H1 (cell line): ENCODE measurements around the gene SUB1. TPM values are rescaled to one million over a fixed set of nuclear protein-coding genes. Genes with fewer than 3 reads are reported as not detected.

ENCODE experiments used
- SP4 ChIP-seq: IDR thresholded peaks from 2 replicates; pipeline ENCODE4 v1.6.1; 2012; ENCODE audit warnings: low read length, inconsistent platforms
- polyA plus RNA-seq, 7 experiments: library from polyadenylated mRNA; depleted of rRNA in 3 of 7; stranded (reverse) in 5 of 7; unstranded in 2 of 7; fragments of >200 nt in 5 of 7; fragments of 200-250 nt in 2 of 7; gene quantifications; 1 replicate in 5 of 7; 2 replicates in 1 of 7; 4 replicates in 1 of 7; pipeline versions ENCODE4 v1.2.1 to v1.2.3, GENCODE V29; 2011 to 2013; ENCODE audit warnings: missing spikeins in 2 of 7, mixed read lengths in 2 of 7
- total RNA-seq: library from RNA; stranded (reverse); fragmentation: NEBNext Ultra II Directional; extraction: Animal tissue kit (Norgen Biotek cat#: 25700); gene quantifications from 2 replicates; pipeline ENCODE4 v1.2.1, GENCODE V29; 2021
- TF ChIP-seq, protein P1 (sequence below): fragments of 300-600 bp; sonication (generic); IDR thresholded peaks from 2 replicates; pipeline ENCODE4 v1.7.1; 2012; ENCODE audit warnings: low read length, moderate library complexity, mild to moderate bottlenecking, inconsistent platforms; ENCODE audit not compliant: insufficient replicate concordance

Gene SUB1
- total and polyA plus RNA-seq, 2 of the 8 experiments (the other 6 are each of a cell fraction or from before 2014, with no cell fraction given) = 83.9 to 325 TPM

DNA sequence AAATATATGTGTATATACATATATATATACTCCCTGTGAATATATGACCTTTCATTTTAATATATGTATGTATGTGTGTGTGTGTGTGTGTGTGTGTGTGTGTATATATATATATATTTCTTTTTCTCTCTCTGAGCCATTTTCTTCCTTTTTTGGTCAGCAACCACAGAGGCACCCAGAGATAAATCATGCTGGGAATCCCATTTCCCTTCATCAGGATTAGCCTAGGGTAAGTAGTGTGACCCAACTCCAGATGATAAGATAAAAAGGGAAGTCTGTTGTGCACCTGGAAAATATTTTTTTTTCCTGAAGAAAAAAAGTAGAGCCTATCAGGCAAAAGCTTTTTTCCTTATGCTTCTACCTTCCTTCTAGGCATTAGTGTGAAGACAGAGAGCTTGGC, 25.4 kb upstream of the SUB1 start (continued):
- TF ChIP-seq, protein P1, sequence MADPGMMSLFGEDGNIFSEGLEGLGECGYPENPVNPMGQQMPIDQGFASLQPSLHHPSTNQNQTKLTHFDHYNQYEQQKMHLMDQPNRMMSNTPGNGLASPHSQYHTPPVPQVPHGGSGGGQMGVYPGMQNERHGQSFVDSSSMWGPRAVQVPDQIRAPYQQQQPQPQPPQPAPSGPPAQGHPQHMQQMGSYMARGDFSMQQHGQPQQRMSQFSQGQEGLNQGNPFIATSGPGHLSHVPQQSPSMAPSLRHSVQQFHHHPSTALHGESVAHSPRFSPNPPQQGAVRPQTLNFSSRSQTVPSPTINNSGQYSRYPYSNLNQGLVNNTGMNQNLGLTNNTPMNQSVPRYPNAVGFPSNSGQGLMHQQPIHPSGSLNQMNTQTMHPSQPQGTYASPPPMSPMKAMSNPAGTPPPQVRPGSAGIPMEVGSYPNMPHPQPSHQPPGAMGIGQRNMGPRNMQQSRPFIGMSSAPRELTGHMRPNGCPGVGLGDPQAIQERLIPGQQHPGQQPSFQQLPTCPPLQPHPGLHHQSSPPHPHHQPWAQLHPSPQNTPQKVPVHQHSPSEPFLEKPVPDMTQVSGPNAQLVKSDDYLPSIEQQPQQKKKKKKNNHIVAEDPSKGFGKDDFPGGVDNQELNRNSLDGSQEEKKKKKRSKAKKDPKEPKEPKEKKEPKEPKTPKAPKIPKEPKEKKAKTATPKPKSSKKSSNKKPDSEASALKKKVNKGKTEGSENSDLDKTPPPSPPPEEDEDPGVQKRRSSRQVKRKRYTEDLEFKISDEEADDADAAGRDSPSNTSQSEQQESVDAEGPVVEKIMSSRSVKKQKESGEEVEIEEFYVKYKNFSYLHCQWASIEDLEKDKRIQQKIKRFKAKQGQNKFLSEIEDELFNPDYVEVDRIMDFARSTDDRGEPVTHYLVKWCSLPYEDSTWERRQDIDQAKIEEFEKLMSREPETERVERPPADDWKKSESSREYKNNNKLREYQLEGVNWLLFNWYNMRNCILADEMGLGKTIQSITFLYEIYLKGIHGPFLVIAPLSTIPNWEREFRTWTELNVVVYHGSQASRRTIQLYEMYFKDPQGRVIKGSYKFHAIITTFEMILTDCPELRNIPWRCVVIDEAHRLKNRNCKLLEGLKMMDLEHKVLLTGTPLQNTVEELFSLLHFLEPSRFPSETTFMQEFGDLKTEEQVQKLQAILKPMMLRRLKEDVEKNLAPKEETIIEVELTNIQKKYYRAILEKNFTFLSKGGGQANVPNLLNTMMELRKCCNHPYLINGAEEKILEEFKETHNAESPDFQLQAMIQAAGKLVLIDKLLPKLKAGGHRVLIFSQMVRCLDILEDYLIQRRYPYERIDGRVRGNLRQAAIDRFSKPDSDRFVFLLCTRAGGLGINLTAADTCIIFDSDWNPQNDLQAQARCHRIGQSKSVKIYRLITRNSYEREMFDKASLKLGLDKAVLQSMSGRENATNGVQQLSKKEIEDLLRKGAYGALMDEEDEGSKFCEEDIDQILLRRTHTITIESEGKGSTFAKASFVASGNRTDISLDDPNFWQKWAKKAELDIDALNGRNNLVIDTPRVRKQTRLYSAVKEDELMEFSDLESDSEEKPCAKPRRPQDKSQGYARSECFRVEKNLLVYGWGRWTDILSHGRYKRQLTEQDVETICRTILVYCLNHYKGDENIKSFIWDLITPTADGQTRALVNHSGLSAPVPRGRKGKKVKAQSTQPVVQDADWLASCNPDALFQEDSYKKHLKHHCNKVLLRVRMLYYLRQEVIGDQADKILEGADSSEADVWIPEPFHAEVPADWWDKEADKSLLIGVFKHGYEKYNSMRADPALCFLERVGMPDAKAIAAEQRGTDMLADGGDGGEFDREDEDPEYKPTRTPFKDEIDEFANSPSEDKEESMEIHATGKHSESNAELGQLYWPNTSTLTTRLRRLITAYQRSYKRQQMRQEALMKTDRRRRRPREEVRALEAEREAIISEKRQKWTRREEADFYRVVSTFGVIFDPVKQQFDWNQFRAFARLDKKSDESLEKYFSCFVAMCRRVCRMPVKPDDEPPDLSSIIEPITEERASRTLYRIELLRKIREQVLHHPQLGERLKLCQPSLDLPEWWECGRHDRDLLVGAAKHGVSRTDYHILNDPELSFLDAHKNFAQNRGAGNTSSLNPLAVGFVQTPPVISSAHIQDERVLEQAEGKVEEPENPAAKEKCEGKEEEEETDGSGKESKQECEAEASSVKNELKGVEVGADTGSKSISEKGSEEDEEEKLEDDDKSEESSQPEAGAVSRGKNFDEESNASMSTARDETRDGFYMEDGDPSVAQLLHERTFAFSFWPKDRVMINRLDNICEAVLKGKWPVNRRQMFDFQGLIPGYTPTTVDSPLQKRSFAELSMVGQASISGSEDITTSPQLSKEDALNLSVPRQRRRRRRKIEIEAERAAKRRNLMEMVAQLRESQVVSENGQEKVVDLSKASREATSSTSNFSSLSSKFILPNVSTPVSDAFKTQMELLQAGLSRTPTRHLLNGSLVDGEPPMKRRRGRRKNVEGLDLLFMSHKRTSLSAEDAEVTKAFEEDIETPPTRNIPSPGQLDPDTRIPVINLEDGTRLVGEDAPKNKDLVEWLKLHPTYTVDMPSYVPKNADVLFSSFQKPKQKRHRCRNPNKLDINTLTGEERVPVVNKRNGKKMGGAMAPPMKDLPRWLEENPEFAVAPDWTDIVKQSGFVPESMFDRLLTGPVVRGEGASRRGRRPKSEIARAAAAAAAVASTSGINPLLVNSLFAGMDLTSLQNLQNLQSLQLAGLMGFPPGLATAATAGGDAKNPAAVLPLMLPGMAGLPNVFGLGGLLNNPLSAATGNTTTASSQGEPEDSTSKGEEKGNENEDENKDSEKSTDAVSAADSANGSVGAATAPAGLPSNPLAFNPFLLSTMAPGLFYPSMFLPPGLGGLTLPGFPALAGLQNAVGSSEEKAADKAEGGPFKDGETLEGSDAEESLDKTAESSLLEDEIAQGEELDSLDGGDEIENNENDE = no peak
- no peak for TF ChIP-seq SP4
